ENCODE results near the gene MFAP3L. TPM values are rescaled to one million over a fixed set of nuclear protein-coding genes. Genes with fewer than 3 reads are reported as not detected.

The MFAP3L gene
- total and polyA plus RNA-seq, 9 donors = 0.38 to 7.6 (median 2.0) TPM

GRCh38 chr4:169956091-169956843 is 69.9 kb downstream of the MFAP3L start:
- no peaks in the 10 kb centered on the region for H3K36me3 ChIP-seq
- no peak for TF ChIP-seq CTCF (IDR thresholded peaks at IDR 0.05)
- no peak for TF ChIP-seq EP300 (IDR thresholded peaks at IDR 0.05)
- TF ChIP-seq POLR2A (IDR thresholded peaks at IDR 0.05) = no peak
- H3K27me3 ChIP-seq = no peaks in the 10 kb centered on the region
- H3K9me3 ChIP-seq = no peaks in the 10 kb centered on the region
- intact Hi-C loops (cut with DNase I) = no loop called here
- no peak for DNase-seq
- no peak overlapping the region for H3K27ac ChIP-seq
- H3K4me1 ChIP-seq (ENCODE audit: insufficient read depth) = no peaks in the 10 kb centered on the region
- WGBS, 3 donors = 55 to 64% (median 60%) methylated on average over 5 of the region's 5 CpGs
- H3K4me3 ChIP-seq = no peak overlapping the region

- H3K4me3 ChIP-seq = no peak overlapping the region
- intact Hi-C loops (cut with DNase I) = no loop called here
Observed at GRCh38 chr4:169955521-169955920, 70.7 kb downstream of the MFAP3L start.

GRCh38 chr4:169952236-169953002 is 73.8 kb downstream of the MFAP3L start:
- Histone ChIP-seq H3K4me3 (no peak overlapping the region), H3K9me3 (no peaks in the 10 kb centered on the region), H3K27ac (no peak overlapping the region), H3K4me1 (ENCODE audit: insufficient read depth) (no peaks in the 10 kb centered on the region), H3K27me3 (no peaks in the 10 kb centered on the region), H3K36me3 (no peaks in the 10 kb centered on the region)
- 64 to 67% (median 64%) methylated on average over 4 of the region's 4 CpGs for WGBS, 3 donors
- no peak for DNase-seq
- TF ChIP-seq POLR2A (IDR thresholded peaks at IDR 0.05) (no peak), CTCF (IDR thresholded peaks at IDR 0.05) (no peak), EP300 (IDR thresholded peaks at IDR 0.05) (no peak)
- intact Hi-C loops (cut with DNase I) = no loop called here

More at GRCh38 chr4:169955521-169955920, 70.7 kb downstream of the MFAP3L start:
- no peaks in the 10 kb centered on the region for H3K4me1 ChIP-seq (ENCODE audit: insufficient read depth)
- H3K36me3 ChIP-seq = no peaks in the 10 kb centered on the region
- no peak for TF ChIP-seq CTCF (IDR thresholded peaks at IDR 0.05)
- no peak for TF ChIP-seq POLR2A (IDR thresholded peaks at IDR 0.05)
- no peak overlapping the region for H3K27ac ChIP-seq
- H3K27me3 ChIP-seq = no peaks in the 10 kb centered on the region
- DNase-seq = no peak
- no peaks in the 10 kb centered on the region for H3K9me3 ChIP-seq
- WGBS, 3 donors = 85 to 87% (median 86%) methylated on average over 5 of the region's 5 CpGs

GRCh38 chr4:169948271-169948670 is 77.9 kb downstream of the MFAP3L start:
- Histone ChIP-seq H3K4me3 (no peak overlapping the region), H3K27me3 (no peaks in the 10 kb centered on the region), H3K27ac (no peak overlapping the region), H3K9me3 (no peaks in the 10 kb centered on the region), H3K4me1 (ENCODE audit: insufficient read depth) (no peaks in the 10 kb centered on the region), H3K36me3 (no peaks in the 10 kb centered on the region)
- no peak for DNase-seq
- intact Hi-C loops (cut with DNase I) = no loop called here
- WGBS, 3 donors = 11 to 20% (median 17%) methylated on average over 3 of the region's 3 CpGs
- TF ChIP-seq CTCF (IDR thresholded peaks at IDR 0.05) (no peak), EP300 (IDR thresholded peaks at IDR 0.05) (no peak), POLR2A (IDR thresholded peaks at IDR 0.05) (no peak)

All from ovary (tissue), 9 donors.